Heart left ventricle (tissue), 16 donors: ENCODE measurements around the gene CDK5R2. TPM values are rescaled to one million over a fixed set of nuclear protein-coding genes. Genes with fewer than 3 reads are reported as not detected.

ENCODE experiments used
- ATAC-seq, 4 donors: fragments of 200-7000 bp; cut with Tn5 transposase; one replicate each; pipeline ENCODE4 v1.9.1; 2020 to 2022; ENCODE audit warnings: moderate library complexity in 4 of 4, mild to moderate bottlenecking in 3 of 4, moderate number of reproducible peaks in 1 of 4
- DNase-seq, 5 donors: peaks; one replicate each; pipeline ENCODE4 v3.0.0-alpha.2; 2020
- H3K27ac ChIP-seq, 12 donors: fragments of 200-600 bp; sonication (generic) in 4 of 12; one replicate each; pipeline versions ENCODE4 v1.5.0 to v1.8.0; 2016 to 2022; ENCODE audit warnings: mild to moderate bottlenecking in 2 of 12
- H3K27me3 ChIP-seq, 9 donors: fragments of 200-600 bp; sonication (generic) in 2 of 9; one replicate each; pipeline versions ENCODE4 v1.5.1 to v1.8.0; 2016 to 2022; ENCODE audit warnings: mild to moderate bottlenecking in 3 of 9
- H3K36me3 ChIP-seq, 9 donors: fragments of 200-600 bp; sonication (generic) in 2 of 9; one replicate each; pipeline versions ENCODE4 v1.5.0 to v1.8.0; 2018 to 2022; ENCODE audit warnings: mild to moderate bottlenecking in 2 of 9
- H3K4me1 ChIP-seq, 12 donors: fragments of 200-600 bp; sonication (generic) in 4 of 12; one replicate each; pipeline versions ENCODE4 v1.5.0 to v1.8.0; 2016 to 2022; ENCODE audit warnings: mild to moderate bottlenecking in 3 of 12
- H3K4me3 ChIP-seq, 12 donors: fragments of 200-600 bp; sonication (generic) in 4 of 12; one replicate each; pipeline versions ENCODE4 v1.5.0 to v1.8.0; 2017 to 2022; ENCODE audit warnings: mild to moderate bottlenecking in 9 of 12, moderate library complexity in 4 of 12
- H3K9me3 ChIP-seq, 12 donors: fragments of 200-600 bp; sonication (generic) in 4 of 12; one replicate each; pipeline versions ENCODE4 v1.5.0 to v1.8.0; 2016 to 2022; ENCODE audit warnings: mild to moderate bottlenecking in 1 of 12
- CTCF ChIP-seq, 12 donors: fragments of 200-600 bp; sonication (generic) in 4 of 12; IDR thresholded peaks; one replicate each; pipeline versions ENCODE4 v1.5.0 to v1.8.0; 2018 to 2022; ENCODE audit warnings: antibody characterized with exemption in 12 of 12, mild to moderate bottlenecking in 5 of 12
- POLR2A ChIP-seq, 2 donors: fragments of 450-650 bp; IDR thresholded peaks; one replicate each; pipeline ENCODE4 v1.6.1; 2017; ENCODE audit warnings: antibody characterized with exemption in 2 of 2, mild to moderate bottlenecking in 2 of 2, moderate library complexity in 2 of 2
- WGBS, 4 donors: extraction: QIAGEN DNeasy Blood & Tissue Kit in 2 of 4; methylation state at CpG; one replicate each; pipeline versions ENCODE4 v1.1.5 to v1.1.7; 2013 to 2018; 5-methylcytosine and 5-hydroxymethylcytosine counted together
- intact Hi-C, 10 donors: fragments of 100-400 bp; cut with DNase I; formaldehyde crosslinking; loops; one replicate each; pipeline versions ENCODE4 v1.11.1 to v1.14.2; 2022
- polyA plus RNA-seq, 2 donors: library from polyadenylated mRNA; stranded (reverse); fragments of 200-250 nt; gene quantifications; one replicate each; pipeline ENCODE4 v1.2.3, GENCODE V29; 2013
- total RNA-seq, 9 donors: library from RNA; depleted of rRNA in 2 of 9; stranded (reverse); fragments of >200 nt in 2 of 9; fragmentation: NEBNext Ultra II Directional in 3 of 9; extraction: Animal tissue kit (Norgen Biotek cat#: 25700) in 3 of 9; gene quantifications; one replicate each; pipeline versions ENCODE4 v1.1.0 to v1.2.4, GENCODE V29; 2016 to 2023
- donor health status: ischemic (EF 13 %, LVEDD 7.1; RV severe dilation, severe dysfunction).
- donor health status: healthy with polysubstance abuse.
- donor health status: DM: no; HTN: yes; CAD: no.
- donor health status: DM: no; HTN: no; CAD: no.
- donor health status: ischemic (EF 25% LVEDD 6.9; RV normal size, moderate dysfunction).
- donor health status: ischemic (EF 25% LVEDD 5.7; RV mildly dilated, moderate dysfunction).
- donor health status: healthy.
- donor health status: DM: yes; HTN: yes; CAD: no.
- donor health status: ischemic (EF 35%, LVEDD 5.7; RV mildly dilated, moderate dysfunction).
- donor health status: nonischemic (EF 11% LVEDD 7.7; RV severe dilation, severe dysfunction).
- donor health status: DM: yes; HTN: yes; CAD: no.
- donor health status: PGD.
- donor health status: ischemic (EF 29% LVEDD 5.4; RV normal size, mild dysfunction).
- donor health status: nonischemic (EF 23%, LVEDD 6.1; RV moderate dilation, normal function).

The CDK5R2 gene
- total and polyA plus RNA-seq, 11 donors, result not detected

DNA sequence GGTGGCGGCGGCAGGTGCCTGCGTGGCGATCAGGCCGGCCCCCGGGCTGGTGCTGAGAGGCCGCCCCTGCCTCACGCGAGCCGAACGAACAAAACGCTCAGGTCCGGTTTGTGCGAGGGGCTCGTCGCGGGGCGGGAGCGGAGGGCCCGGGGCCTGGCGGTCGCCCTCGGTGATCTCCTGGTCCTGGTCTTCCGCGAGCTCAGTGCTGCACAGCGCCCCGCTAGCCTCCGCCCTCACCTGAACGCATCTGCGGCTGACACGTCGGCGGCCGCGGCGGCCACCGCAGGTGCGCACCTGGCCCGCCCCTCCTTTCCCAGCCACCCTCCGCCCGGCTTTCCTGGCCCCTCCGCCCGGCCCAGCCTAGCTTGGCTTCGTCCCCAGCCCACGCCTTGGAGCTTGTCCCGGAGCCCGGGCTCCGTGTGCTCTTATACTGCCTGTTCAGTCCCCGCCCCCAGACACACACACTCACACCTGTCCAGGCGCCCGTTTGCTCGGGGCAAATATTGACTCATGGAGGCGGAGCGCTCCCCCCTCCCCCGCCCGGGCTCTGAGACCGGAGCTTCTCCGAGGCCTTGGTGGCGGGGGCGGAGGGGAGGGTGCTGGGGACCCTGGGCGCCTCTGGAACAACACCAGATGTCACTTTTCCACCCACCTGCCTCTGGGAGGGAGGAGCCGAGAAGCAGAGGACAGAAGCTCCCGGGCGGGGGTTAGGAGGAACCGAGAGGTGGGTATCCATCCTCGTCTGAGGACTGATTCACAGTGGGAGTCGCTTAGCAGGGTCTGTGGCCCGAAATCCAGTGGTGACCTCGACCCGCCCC, 42.3 kb downstream of the CDK5R2 start:
- ATAC-seq (peak in 2 of 4 donors; percentile 25 to 38), DNase-seq (peak in 1 of 5 donors; percentile 60)
- Histone ChIP-seq H3K36me3 (no peaks in the 10 kb centered on the region), H3K27me3 (peaks cover 48 to 91% (median 85%) of the 10 kb centered on the region in 9 donors), H3K4me1 (peaks cover 0 to 25% (median 18%) of the 10 kb centered on the region in 12 donors), H3K9me3 (no peaks in the 10 kb centered on the region), H3K4me3 (peak overlapping the region in 2 of 12 donors; percentile 4 to 6), H3K27ac (no peak overlapping the region)
- no peak for TF ChIP-seq CTCF (IDR thresholded peaks at IDR 0.05)
- no peak for TF ChIP-seq POLR2A (IDR thresholded peaks at IDR 0.05)
- 1 to 2% (median 2%) methylated on average over 11 to 70 of the region's 70 CpGs for WGBS, 4 donors
- intact Hi-C loops, result no loop called here

- peaks cover 48 to 88% (median 82%) of the 10 kb centered on the region in 9 donors for H3K27me3 ChIP-seq
- H3K9me3 ChIP-seq, result no peaks in the 10 kb centered on the region
These were observed 43.2 kb downstream of the CDK5R2 start for GRCh38 chr2:219002395-219003266.

DNA sequence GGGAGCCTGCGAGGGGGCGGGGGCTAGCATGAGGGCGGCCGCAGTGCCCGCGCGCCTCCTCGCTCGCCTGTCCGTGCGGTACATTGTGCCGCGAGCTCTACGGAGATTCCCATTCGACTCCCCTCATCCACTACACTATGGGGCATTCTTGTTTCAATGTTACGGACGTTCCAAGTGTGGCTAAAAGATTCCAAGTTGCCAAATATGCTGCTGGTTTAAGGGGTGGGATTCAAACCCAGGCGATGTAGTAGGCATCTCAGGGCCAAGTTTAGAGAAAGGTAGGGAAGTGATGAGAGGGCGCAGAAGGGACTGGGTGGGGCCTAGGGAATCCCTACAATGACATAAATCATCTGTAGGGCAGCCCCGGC, 43.8 kb downstream of the CDK5R2 start:
- peaks cover 48 to 91% (median 82%) of the 10 kb centered on the region in 9 donors for H3K27me3 ChIP-seq

More at GRCh38 chr2:219002395-219003266, 43.2 kb downstream of the CDK5R2 start:
- intact Hi-C loops, result no loop called here
- TF ChIP-seq POLR2A (IDR thresholded peaks at IDR 0.05) (no peak), CTCF (IDR thresholded peaks at IDR 0.05) (peak in 8 of 12 donors; percentile 3 to 44 (median 27))
- H3K4me3 ChIP-seq, result peak overlapping the region in 3 of 12 donors; percentile 3 to 31 (median 5)
- DNase-seq, result no peak
- H3K36me3 ChIP-seq, result no peaks in the 10 kb centered on the region
- H3K27ac ChIP-seq, result no peak overlapping the region
- ATAC-seq, result no peak
- 2 to 3% (median 2%) methylated on average over 37 to 72 of the region's 72 CpGs for WGBS, 4 donors
- H3K4me1 ChIP-seq, result peaks cover 0 to 25% (median 18%) of the 10 kb centered on the region in 12 donors

More for the DNA sequence above, 43.8 kb downstream of the CDK5R2 start:
- Histone ChIP-seq H3K36me3 (no peaks in the 10 kb centered on the region), H3K27ac (no peak overlapping the region), H3K9me3 (no peaks in the 10 kb centered on the region), H3K4me1 (peaks cover 0 to 25% (median 18%) of the 10 kb centered on the region in 12 donors), H3K4me3 (peak overlapping the region in 2 of 12 donors; percentile 5 to 31)
- ATAC-seq (peak in 1 of 4 donors; percentile 6), DNase-seq (no peak)
- TF ChIP-seq CTCF (IDR thresholded peaks at IDR 0.05), result peak in 2 of 12 donors; percentile 8 to 27
- TF ChIP-seq POLR2A (IDR thresholded peaks at IDR 0.05), result no peak
- intact Hi-C loops, result no loop called here
- WGBS, 4 donors, result 4 to 21% (median 7%) methylated on average over 6 to 20 of the region's 20 CpGs
